ENCODE measurements around the gene GRB10.

The GRB10 gene

GRCh38 chr7:50808282-50808888 is 25.7 kb upstream of the GRB10 start:
- H3K79me2 ChIP-seq (ENCODE audit: insufficient read depth, low read depth): no peaks in the 10 kb centered on the region
- no peak overlapping the region for H3K4me3 ChIP-seq (IDR thresholded peaks at IDR 0.05; ENCODE audit: insufficient read depth, low read depth, low read length)
- H3K4me1 ChIP-seq (ENCODE audit: low read depth, poor library complexity, severe bottlenecking): no peaks in the 10 kb centered on the region
- no peak overlapping the region for H3K27ac ChIP-seq
- H2AFZ ChIP-seq (ENCODE audit: low read depth): no peak overlapping the region
- no peaks in the 10 kb centered on the region for H3K27me3 ChIP-seq (ENCODE audit: insufficient read depth, low read depth)
- H3K36me3 ChIP-seq (ENCODE audit: insufficient read depth): no peaks in the 10 kb centered on the region
- no peaks in the 10 kb centered on the region for H4K20me1 ChIP-seq (ENCODE audit: insufficient read depth)
- H3K4me2 ChIP-seq: no peak overlapping the region
- TF ChIP-seq CTCF (conservative IDR thresholded peaks at IDR 0.05; ENCODE audit: low read depth, low read length): no peak
- H3K9ac ChIP-seq: no peak overlapping the region

- no peak overlapping the region for H3K9ac ChIP-seq
- no peak overlapping the region for H3K4me2 ChIP-seq
- H2AFZ ChIP-seq (ENCODE audit: low read depth): no peak overlapping the region
- no peaks in the 10 kb centered on the region for H4K20me1 ChIP-seq (ENCODE audit: insufficient read depth)
- no peak overlapping the region for H3K4me3 ChIP-seq (IDR thresholded peaks at IDR 0.05; ENCODE audit: insufficient read depth, low read depth, low read length)
- no peaks in the 10 kb centered on the region for H3K79me2 ChIP-seq (ENCODE audit: insufficient read depth, low read depth)
- no peak for TF ChIP-seq CTCF (conservative IDR thresholded peaks at IDR 0.05; ENCODE audit: low read depth, low read length)
- no peak overlapping the region for H3K27ac ChIP-seq
- H3K4me1 ChIP-seq (ENCODE audit: low read depth, poor library complexity, severe bottlenecking): no peaks in the 10 kb centered on the region
- no peaks in the 10 kb centered on the region for H3K27me3 ChIP-seq (ENCODE audit: insufficient read depth, low read depth)
- H3K36me3 ChIP-seq (ENCODE audit: insufficient read depth): no peaks in the 10 kb centered on the region
Observed at GRCh38 chr7:50807026-50807730, 24.5 kb upstream of the GRB10 start.

- no peak for TF ChIP-seq CTCF (conservative IDR thresholded peaks at IDR 0.05; ENCODE audit: low read depth, low read length)
- no peaks in the 10 kb centered on the region for H3K36me3 ChIP-seq (ENCODE audit: insufficient read depth)
- H2AFZ ChIP-seq (ENCODE audit: low read depth): no peak overlapping the region
- no peaks in the 10 kb centered on the region for H3K79me2 ChIP-seq (ENCODE audit: insufficient read depth, low read depth)
- H3K4me2 ChIP-seq: no peak overlapping the region
- H3K9ac ChIP-seq: no peak overlapping the region
- no peaks in the 10 kb centered on the region for H3K4me1 ChIP-seq (ENCODE audit: low read depth, poor library complexity, severe bottlenecking)
- no peaks in the 10 kb centered on the region for H4K20me1 ChIP-seq (ENCODE audit: insufficient read depth)
- no peaks in the 10 kb centered on the region for H3K27me3 ChIP-seq (ENCODE audit: insufficient read depth, low read depth)
- H3K4me3 ChIP-seq (IDR thresholded peaks at IDR 0.05; ENCODE audit: insufficient read depth, low read depth, low read length): no peak overlapping the region
- H3K27ac ChIP-seq: no peak overlapping the region
Observed at GRCh38 chr7:50806143-50806542, 23.4 kb upstream of the GRB10 start.

GRCh38 chr7:50805447-50806125 is 22.9 kb upstream of the GRB10 start:
- H4K20me1 ChIP-seq (ENCODE audit: insufficient read depth): no peaks in the 10 kb centered on the region
- H3K4me1 ChIP-seq (ENCODE audit: low read depth, poor library complexity, severe bottlenecking): no peaks in the 10 kb centered on the region
- TF ChIP-seq CTCF (conservative IDR thresholded peaks at IDR 0.05; ENCODE audit: low read depth, low read length): no peak
- H3K27ac ChIP-seq: no peak overlapping the region
- no peak overlapping the region for H2AFZ ChIP-seq (ENCODE audit: low read depth)
- no peaks in the 10 kb centered on the region for H3K79me2 ChIP-seq (ENCODE audit: insufficient read depth, low read depth)
- no peaks in the 10 kb centered on the region for H3K36me3 ChIP-seq (ENCODE audit: insufficient read depth)
- no peak overlapping the region for H3K9ac ChIP-seq
- no peaks in the 10 kb centered on the region for H3K27me3 ChIP-seq (ENCODE audit: insufficient read depth, low read depth)
- no peak overlapping the region for H3K4me3 ChIP-seq (IDR thresholded peaks at IDR 0.05; ENCODE audit: insufficient read depth, low read depth, low read length)
- no peak overlapping the region for H3K4me2 ChIP-seq
